Upper lobe of right lung (tissue), 1 donor: Measurements from ENCODE around the gene DIABLO. TPM values are rescaled to one million over a fixed set of nuclear protein-coding genes. Genes with fewer than 3 reads are reported as not detected.

Experiments
- ATAC-seq: fragments of 200-7000 bp; cut with Tn5 transposase; one replicate; pipeline ENCODE4 v1.9.1; 2020; ENCODE audit warnings: mild to moderate bottlenecking, moderate library complexity
- DNase-seq: peaks from one replicate; pipeline ENCODE4 v3.0.0-alpha.2; 2020
- H3K27ac ChIP-seq: fragments of 200-600 bp; one replicate; pipeline ENCODE4 v1.8.0; 2022
- H3K27me3 ChIP-seq: fragments of 200-600 bp; one replicate; pipeline ENCODE4 v1.8.0; 2022; ENCODE audit warnings: mild to moderate bottlenecking
- H3K36me3 ChIP-seq: fragments of 200-600 bp; one replicate; pipeline ENCODE4 v1.8.0; 2022
- H3K4me1 ChIP-seq: fragments of 200-600 bp; one replicate; pipeline ENCODE4 v1.8.0; 2022
- H3K4me3 ChIP-seq: fragments of 200-600 bp; one replicate; pipeline ENCODE4 v1.8.0; 2022; ENCODE audit warnings: mild to moderate bottlenecking
- H3K9me3 ChIP-seq: fragments of 200-600 bp; one replicate; pipeline ENCODE4 v1.8.0; 2022
- CTCF ChIP-seq: fragments of 200-600 bp; IDR thresholded peaks from one replicate; pipeline ENCODE4 v1.8.0; 2022; ENCODE audit warnings: antibody characterized with exemption
- intact Hi-C: fragments of 100-400 bp; cut with DNase I; formaldehyde crosslinking; loops from one replicate; pipeline ENCODE4 v1.11.0; 2022
- total RNA-seq: library from RNA; stranded (reverse); fragmentation: NEBNext Ultra II Directional; extraction: Animal tissue kit (Norgen Biotek cat#: 25700); gene quantifications from one replicate; pipeline ENCODE4 v1.2.1, GENCODE V29; 2021
- donor health status: DM: no; HTN: yes; CAD: no; lungs with severe emphysema.

The DIABLO gene
- total RNA-seq, 1 donor from 2014 or later, result 31.9 TPM

- no peak overlapping the region for H3K4me3 ChIP-seq
- peaks cover 13% of the 10 kb centered on the region for H3K4me1 ChIP-seq
- H3K36me3 ChIP-seq, result no peaks in the 10 kb centered on the region
- H3K27ac ChIP-seq, result no peak overlapping the region
- ATAC-seq (no peak), DNase-seq (peak; percentile 53)
- intact Hi-C loops, result no loop called here
- H3K27me3 ChIP-seq, result peaks cover 60% of the 10 kb centered on the region
- TF ChIP-seq CTCF, result no peak
- H3K9me3 ChIP-seq, result no peaks in the 10 kb centered on the region
Measured at GRCh38 chr12:122199484-122200355, 26.1 kb downstream of the DIABLO start.

- no peak for ATAC-seq
- no peak for TF ChIP-seq CTCF
- Histone ChIP-seq H3K27ac (no peak overlapping the region), H3K4me3 (no peak overlapping the region), H3K36me3 (no peaks in the 10 kb centered on the region), H3K27me3 (peaks cover 41% of the 10 kb centered on the region), H3K9me3 (no peaks in the 10 kb centered on the region), H3K4me1 (no peaks in the 10 kb centered on the region)
- no peak for DNase-seq
- intact Hi-C loops, result no loop called here
Measured at GRCh38 chr12:122197612-122197966, 28.3 kb downstream of the DIABLO start.

GRCh38 chr12:122195405-122195804 lies 30.4 kb downstream of the DIABLO start:
- intact Hi-C loops, result no loop called here

DNA sequence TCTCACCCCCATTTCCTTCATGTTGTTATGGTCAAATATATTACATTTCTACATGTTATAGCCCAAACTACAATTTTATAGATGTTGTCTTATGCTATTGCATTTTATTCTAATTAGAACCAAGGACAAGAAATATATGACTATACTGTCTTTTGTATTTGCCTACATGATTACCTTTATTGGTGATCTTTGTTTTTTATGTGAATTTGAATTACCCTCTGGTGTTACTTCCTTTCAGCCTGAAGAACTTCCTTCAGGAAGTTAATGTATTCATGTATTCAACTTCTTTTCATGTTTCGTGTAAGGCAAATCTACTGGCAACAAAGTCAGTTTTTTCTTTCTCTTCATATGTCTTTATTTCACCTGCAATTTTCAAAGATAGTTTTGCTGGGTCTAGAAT lies 31.0 kb downstream of the DIABLO start:
- DNase-seq, result no peak
- no peak overlapping the region for H3K4me3 ChIP-seq
- no peak for TF ChIP-seq CTCF
- H3K27me3 ChIP-seq, result peaks cover 14% of the 10 kb centered on the region
- intact Hi-C loops, result no loop called here
- ATAC-seq, result no peak
- H3K36me3 ChIP-seq, result no peaks in the 10 kb centered on the region
- H3K27ac ChIP-seq, result no peak overlapping the region
- no peaks in the 10 kb centered on the region for H3K4me1 ChIP-seq
- H3K9me3 ChIP-seq, result no peaks in the 10 kb centered on the region

More at GRCh38 chr12:122195405-122195804, 30.4 kb downstream of the DIABLO start:
- Histone ChIP-seq H3K4me1 (no peaks in the 10 kb centered on the region), H3K4me3 (no peak overlapping the region), H3K27ac (no peak overlapping the region), H3K36me3 (no peaks in the 10 kb centered on the region), H3K9me3 (no peaks in the 10 kb centered on the region), H3K27me3 (peaks cover 20% of the 10 kb centered on the region)
- no peak for DNase-seq
- TF ChIP-seq CTCF, result no peak
- ATAC-seq, result no peak

- ATAC-seq (no peak), DNase-seq (no peak)
- intact Hi-C loops, result no loop called here
Measured at GRCh38 chr12:122192441-122192840, 33.4 kb downstream of the DIABLO start.

More at GRCh38 chr12:122192441-122192840, 33.4 kb downstream of the DIABLO start:
- TF ChIP-seq CTCF, result no peak
- Histone ChIP-seq H3K4me3 (no peak overlapping the region), H3K4me1 (no peaks in the 10 kb centered on the region), H3K9me3 (no peaks in the 10 kb centered on the region), H3K36me3 (no peaks in the 10 kb centered on the region), H3K27me3 (no peaks in the 10 kb centered on the region), H3K27ac (no peak overlapping the region)
